HT1080 (cell line): ENCODE results near the gene SELP. TPM values are rescaled to one million over a fixed set of nuclear protein-coding genes. Genes with fewer than 3 reads are reported as not detected.
A peak's percentile ranks its signal among the peaks of the same experiment; 100 is the strongest.
"Not testable (repeated sequence)": the region's sequence is repeated elsewhere in the genome, so short reads cannot be mapped to it uniquely, and the experiment has no call there.

ENCODE experiments used
- DNase-seq: peaks from one replicate; pipeline ENCODE4 v3.0.0-alpha.2; 2015; ENCODE audit warnings: low read depth
- polyA plus RNA-seq, 2 experiments: library from polyadenylated mRNA; depleted of rRNA; stranded (reverse); fragments of >200 nt; gene quantifications; 2 replicates each; pipeline ENCODE4 v1.2.3, GENCODE V29; 2015
- total RNA-seq: library from RNA; depleted of rRNA; stranded (reverse); fragments of >200 nt; shearing (Covaris generic); gene quantifications from 2 replicates; pipeline ENCODE4 v1.2.3, GENCODE V29; 2014; rRNA removed

SELP gene
- not detected in 2 replicates for total RNA-seq
- polyA plus RNA-seq (2015; cell fraction: cytosol; rRNA removed) = not detected in 2 replicates
- polyA plus RNA-seq (2015; cell fraction: nucleus; rRNA removed) = not detected in 2 replicates

GRCh38 chr1:169630006-169630405 is at the start of gene SELP:
SELP (minus strand) TSS chr1:169630124; CDS start chr1:169630074, 50 bp downstream.
- no peak for DNase-seq

- DNase-seq = no peak
These were observed 49.8 kb upstream of the SELP start for GRCh38 chr1:169679692-169680091.

DNA sequence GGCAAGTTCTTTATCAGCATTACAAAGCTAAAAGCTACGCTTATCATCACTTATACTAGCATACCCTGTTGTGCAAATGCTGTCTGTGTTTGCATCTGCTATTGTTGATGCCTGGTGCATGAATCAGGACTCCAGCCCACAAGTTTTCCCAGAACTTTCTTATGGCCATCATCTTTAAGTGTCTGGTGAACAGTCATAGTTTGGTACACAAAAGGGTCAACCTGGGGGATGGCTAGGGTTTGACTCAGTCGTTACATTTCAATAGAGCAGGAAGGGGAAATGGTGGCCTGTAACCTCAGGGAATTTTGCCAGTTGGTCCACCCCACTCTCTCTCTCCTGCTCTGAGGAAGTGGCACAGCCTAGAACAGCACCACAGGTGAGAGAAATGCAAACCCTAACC is 46.1 kb upstream of the SELP start:
- peak; percentile 79 for DNase-seq

DNA sequence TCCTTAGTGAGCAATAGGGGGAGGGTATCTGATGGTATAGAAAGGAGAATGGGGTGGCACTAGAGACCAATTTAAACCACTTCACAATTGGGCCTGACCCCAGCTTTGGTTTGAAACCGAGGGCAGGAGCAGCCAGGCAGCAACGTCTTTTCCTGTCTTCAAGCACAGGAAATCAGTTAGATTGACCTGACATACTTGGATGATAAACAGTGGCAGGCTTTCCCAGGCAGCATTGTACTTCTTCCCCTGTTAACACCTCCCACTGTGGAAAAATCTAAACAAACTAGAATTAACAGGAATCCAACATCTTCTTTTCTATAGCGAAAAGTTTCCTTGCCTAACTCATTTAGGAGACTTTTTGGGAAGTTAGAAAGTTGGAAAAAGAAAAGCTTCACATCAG is 40.9 kb upstream of the SELP start:
- DNase-seq = no peak

DNA sequence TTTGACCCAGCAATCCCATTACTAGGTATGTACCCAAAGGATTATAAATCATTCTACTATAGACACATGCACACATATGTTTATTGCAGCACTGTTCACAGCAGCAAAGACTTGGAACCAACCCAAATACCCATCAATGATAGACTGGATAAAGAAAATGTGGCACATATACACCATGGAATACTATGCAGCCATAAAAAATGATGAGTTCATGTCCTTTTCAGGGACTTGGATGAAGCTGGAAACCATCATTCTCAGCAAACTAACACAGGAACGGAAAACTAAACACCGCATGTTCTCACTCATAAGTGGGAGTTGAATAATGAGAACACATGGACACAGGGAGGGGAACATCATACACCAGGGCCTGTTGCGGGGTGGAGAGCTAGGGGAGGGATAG is 40.3 kb upstream of the SELP start:
- not testable (repeated sequence) for DNase-seq

DNA sequence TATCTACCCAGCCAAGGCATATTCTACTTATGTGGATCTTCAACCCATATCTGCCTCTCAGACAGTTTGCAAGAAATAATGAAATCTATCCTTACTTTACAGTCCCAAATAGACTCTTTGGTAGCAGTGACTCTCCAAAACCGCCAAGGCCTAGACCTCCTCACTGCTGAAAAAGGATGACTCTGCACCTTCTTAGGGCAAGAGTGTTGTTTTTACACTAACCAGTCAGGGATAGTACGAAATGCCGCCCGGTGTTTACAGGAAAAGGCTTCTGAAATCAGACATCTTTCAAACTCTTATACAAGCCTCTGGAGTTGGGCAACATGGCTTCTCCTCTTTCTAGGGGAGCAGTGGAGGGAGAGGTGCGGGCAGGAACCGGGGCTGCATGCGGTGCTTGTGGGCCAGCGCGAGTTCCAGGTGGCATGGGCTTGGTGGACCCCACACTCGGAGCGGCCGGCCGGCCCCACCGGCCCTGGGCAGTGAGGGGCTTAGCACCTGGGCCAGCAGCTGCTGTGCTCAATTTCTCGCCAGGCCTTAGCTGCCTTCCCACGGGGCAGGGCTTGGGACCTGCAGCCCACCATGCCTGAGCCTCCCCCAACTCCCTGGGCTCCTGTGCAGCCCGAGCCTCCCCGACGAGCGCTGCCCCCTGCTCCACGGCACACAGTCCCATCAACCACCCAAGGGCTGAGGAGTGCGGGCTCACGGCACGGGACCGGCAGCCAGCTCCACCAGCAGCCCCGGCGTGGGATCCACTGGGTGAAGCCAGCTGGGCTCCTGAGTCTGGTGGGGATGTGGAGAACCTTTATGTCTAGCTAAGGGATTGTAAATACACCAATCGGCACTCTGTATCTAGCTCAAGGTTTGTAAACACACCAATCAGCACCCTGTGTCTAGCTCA is 38.0 kb upstream of the SELP start:
- not testable (repeated sequence) for DNase-seq

- not testable (repeated sequence) for DNase-seq
These were observed 37.3 kb upstream of the SELP start for GRCh38 chr1:169667227-169667639.

GRCh38 chr1:169662680-169663079 is 32.8 kb upstream of the SELP start:
- DNase-seq = not testable (repeated sequence)

GRCh38 chr1:169661066-169661465 is 31.1 kb upstream of the SELP start:
- DNase-seq = not testable (repeated sequence)

DNA sequence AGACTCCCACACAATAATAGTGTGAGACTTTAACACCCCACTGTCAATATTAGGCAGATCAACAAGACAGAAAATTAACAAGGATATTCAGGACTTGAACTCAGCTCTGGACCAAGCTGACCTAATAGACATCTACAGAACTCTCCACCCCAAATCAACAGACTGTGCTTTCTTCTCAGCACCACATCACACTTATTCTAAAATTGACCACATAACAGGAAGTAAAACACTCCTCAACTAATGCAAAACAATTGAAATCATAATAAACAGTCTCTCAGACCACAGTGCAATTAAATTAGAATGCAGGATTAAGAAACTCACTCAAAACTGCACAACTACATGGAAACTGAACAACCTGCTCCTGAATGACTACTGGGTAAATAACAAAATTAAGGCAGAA is 28.9 kb upstream of the SELP start:
- DNase-seq = not testable (repeated sequence)

GRCh38 chr1:169653873-169654272 is 23.9 kb upstream of the SELP start:
- DNase-seq = no peak

GRCh38 chr1:169651035-169651434 is 21.1 kb upstream of the SELP start:
- no peak for DNase-seq

DNA sequence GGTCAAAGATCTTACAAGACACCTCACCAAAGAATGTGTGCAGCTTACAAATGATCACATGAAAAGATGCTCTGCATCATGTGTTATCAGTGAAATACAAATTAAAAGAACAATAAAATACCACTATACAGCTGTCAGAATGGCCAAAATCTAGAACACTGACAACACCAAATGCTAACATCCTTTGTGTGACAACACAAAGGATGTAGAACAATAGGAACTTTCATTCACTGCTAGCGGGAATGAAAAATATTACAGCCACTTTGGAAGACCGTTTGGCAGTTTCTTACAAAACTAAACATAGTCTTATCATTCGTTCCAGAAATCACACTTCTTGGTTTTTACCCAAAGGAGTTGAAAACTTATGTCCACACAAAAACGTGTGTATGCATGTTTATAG is 20.6 kb upstream of the SELP start:
- DNase-seq = no peak

- no peak for DNase-seq
These were observed 18.8 kb upstream of the SELP start for GRCh38 chr1:169648709-169649108.

GRCh38 chr1:169648187-169648586 is 18.3 kb upstream of the SELP start:
- no peak for DNase-seq

GRCh38 chr1:169647512-169647911 is 17.6 kb upstream of the SELP start:
- no peak for DNase-seq

GRCh38 chr1:169644297-169644696 is 14.4 kb upstream of the SELP start:
- DNase-seq = no peak

DNA sequence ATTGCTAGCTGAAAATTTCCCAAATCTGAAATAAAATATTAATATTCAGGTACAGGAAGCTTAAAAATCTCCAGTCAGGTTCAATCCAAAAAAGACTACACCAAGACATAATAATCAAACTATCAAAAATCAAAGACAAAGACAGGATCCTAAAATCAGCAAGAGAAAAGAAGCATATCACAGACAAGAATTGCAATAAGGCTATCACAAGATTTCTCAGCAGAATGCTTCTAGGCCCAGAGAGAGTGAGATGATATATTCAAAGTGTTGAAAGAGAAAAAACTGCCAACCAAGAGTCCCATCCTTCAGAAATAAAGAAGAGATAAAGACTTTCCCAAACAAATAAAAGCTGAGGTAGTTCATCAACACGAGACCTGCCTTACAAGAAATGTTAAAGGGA is 5.0 kb upstream of the SELP start:
- no peak for DNase-seq

DNA sequence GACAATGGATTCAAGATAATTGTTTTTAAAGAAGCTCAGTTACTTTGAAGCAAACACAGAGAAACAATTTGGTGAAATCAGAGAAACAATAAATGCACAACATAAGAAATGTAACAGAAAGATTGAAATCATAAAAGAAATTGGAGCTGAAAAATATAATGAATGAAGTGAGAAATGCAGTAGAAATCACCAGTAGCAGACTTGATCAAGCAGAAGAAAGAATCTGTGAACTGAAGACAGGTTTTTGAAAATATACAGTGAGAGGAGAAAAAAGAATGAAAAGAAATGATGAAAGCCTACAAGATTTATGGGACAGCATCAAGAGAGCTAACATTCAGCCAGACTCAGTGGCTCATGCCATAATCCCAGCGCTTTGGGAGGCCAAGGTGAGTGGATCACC is 4.2 kb upstream of the SELP start:
- DNase-seq = no peak

DNA sequence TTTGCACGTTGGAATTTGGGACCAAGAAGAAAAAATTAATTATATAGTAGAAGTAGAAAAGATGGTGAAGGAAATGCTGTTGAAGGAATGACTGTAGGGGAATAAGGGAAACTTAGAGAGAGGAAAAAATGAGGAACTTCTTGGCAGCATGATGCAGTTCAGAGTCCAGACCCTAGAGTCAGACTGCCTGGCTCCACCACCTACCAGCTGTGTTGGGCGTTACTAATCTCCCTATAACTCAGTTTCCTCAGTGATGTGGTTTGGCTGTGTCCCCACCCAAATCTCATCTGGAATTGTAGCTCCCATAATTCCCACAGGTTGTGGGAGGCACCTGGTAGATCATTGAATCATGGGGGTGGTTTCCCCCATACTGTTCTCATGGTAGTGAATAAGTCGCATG is 1.3 kb upstream of the SELP start:
- no peak for DNase-seq

DNA sequence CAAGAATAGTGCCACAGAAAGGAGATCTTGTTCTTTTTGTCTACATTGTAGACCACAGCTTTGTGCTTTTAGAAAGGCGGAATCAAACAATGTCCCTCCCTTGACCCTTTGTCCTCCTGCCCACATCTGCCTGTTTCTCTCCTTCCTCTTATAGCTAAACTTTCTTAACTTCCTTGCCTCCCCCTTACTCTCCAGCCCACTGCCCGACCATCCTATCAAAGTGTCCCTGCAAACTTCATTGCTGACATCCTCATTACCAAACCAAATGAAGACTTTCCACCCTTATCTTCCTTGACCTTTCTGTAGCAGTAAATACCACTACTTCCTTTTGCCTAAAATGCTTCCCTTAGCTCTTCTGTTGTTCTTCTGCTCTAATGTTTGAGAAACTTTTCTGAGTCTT is 5.0 kb downstream of the SELP start:
- DNase-seq = no peak

GRCh38 chr1:169624122-169624521 is 5.8 kb downstream of the SELP start:
- DNase-seq = no peak
